ENCODE results near the gene NTMT1. TPM values are rescaled to one million over a fixed set of nuclear protein-coding genes. Genes with fewer than 3 reads are reported as not detected.
A peak's percentile ranks its signal among the peaks of the same experiment; 100 is the strongest.

The NTMT1 gene
- total and polyA plus RNA-seq, 8 donors: 19.5 to 35.4 (median 24.7) TPM

DNA sequence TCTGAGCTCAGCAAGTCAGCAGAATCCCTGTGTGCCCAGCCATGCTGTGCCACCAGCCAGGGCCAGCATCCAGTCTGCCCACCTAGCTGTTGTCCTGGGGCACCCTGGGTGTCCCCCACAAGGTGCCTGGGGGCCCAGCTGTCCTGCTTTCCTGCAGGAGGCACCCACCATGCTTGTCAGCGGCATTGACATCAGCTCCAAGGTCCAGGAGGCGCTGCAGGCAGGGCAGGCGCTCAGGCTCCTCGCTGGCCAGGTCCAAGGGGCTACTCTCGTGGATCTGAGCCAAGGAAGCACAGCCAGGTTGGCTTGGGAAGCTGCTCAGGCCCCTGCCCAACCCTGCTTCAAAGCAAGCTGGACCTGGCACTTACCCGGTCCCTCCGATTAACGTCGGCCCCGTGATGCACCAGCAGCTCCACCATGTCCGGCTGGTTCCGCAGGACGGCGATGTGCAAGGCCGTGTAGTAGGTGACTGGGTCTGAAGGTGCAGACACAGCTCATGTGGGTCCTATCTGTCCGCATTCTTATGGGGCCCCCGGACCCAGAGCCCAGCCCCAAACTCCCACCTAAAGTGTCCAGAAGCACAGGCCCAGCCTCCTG, 13.2 kb downstream of the NTMT1 start:
- Histone ChIP-seq H3K4me3 (no peak overlapping the region), H3K9me3 (no peaks in the 10 kb centered on the region), H3K27ac (no peak overlapping the region), H3K27me3 (no peaks in the 10 kb centered on the region), H3K4me1 (peaks cover 8 to 31% of the 10 kb centered on the region in 2 donors), H3K36me3 (peaks cover 0 to 56% of the 10 kb centered on the region in 2 donors)
- TF ChIP-seq, protein P1, sequence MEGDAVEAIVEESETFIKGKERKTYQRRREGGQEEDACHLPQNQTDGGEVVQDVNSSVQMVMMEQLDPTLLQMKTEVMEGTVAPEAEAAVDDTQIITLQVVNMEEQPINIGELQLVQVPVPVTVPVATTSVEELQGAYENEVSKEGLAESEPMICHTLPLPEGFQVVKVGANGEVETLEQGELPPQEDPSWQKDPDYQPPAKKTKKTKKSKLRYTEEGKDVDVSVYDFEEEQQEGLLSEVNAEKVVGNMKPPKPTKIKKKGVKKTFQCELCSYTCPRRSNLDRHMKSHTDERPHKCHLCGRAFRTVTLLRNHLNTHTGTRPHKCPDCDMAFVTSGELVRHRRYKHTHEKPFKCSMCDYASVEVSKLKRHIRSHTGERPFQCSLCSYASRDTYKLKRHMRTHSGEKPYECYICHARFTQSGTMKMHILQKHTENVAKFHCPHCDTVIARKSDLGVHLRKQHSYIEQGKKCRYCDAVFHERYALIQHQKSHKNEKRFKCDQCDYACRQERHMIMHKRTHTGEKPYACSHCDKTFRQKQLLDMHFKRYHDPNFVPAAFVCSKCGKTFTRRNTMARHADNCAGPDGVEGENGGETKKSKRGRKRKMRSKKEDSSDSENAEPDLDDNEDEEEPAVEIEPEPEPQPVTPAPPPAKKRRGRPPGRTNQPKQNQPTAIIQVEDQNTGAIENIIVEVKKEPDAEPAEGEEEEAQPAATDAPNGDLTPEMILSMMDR (IDR thresholded peaks at IDR 0.05): no peak
- DNase-seq: peak in 1 of 4 donors; percentile 66
- intact Hi-C loops (cut with DNase I): loop anchor here in 1 of 2 donors (10.0 kb wide), 1 partner anchor 156 kb away; no protein-coding TSS in a partner anchor
- ATAC-seq: no peak

DNA sequence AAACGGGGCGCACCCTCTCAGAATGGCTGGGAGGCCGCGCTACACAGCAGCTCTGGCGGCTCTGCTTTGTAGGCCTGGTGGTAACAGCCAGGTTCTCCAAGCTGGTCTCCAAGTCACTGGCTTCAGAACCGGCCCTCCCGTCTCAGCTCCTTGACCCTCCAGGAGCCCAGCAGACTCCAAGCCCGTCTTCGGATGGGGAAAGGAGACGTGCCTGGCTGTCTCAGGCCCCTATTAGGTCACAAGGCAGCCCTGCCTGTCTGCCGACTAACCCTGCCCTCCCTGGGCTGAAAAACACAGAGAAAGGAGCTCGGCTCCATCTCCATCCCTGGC, 13.8 kb downstream of the NTMT1 start:
- Histone ChIP-seq H3K9me3 (no peaks in the 10 kb centered on the region), H3K4me3 (no peak overlapping the region), H3K27ac (no peak overlapping the region), H3K4me1 (peaks cover 8 to 31% of the 10 kb centered on the region in 2 donors), H3K27me3 (no peaks in the 10 kb centered on the region), H3K36me3 (peaks cover 0 to 50% of the 10 kb centered on the region in 2 donors)
- DNase-seq (peak in 1 of 4 donors; percentile 41), ATAC-seq (no peak)
- intact Hi-C loops (cut with DNase I): loop anchor here in 1 of 2 donors (10.0 kb wide), 1 partner anchor 155 kb away; no protein-coding TSS in a partner anchor
- TF ChIP-seq, protein P1 (IDR thresholded peaks at IDR 0.05): no peak

DNA sequence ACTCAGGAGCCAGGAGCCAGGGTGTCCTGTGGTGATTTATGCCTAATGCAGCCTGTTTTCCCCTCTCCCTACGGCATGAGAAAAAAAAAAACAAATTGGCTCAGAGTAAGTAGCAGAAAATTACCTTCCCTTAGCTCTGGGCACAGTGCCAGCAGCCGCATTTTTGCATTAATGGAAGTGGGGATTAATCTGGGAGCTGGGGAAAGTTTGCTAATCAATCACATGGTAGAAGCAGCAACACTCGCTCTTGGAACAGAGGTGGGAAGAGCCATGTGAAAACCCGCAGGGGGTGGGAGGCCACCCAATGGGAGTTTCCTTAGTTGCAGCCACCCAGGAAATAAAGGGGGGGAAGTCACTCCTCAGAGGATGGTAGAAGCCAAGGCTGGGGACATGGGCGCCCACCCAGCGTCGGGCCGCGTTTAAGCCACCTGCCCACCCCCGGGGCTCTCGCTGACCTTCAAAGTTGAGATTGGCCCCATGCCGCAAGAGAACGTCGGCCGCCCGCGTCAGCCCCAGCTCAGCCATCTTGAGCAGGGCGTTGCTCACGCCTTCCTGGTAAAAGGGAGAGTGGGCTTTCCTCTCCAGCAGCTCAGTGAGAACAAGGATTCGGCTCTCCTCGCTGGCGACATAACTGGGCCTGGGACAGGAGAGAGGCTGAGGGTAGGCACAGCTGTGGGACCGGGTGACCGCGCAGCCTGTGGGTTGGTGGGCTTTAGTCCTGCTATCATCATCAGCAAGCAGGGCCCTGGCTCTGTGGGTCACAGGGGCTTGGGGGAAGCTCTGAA, 14.3 kb downstream of the NTMT1 start:
- H3K36me3 ChIP-seq: peaks cover 0 to 44% of the 10 kb centered on the region in 2 donors
- ATAC-seq (no peak), DNase-seq (peak in 1 of 4 donors; percentile 68)
- H3K27me3 ChIP-seq: no peaks in the 10 kb centered on the region
- peaks cover 8 to 31% of the 10 kb centered on the region in 2 donors for H3K4me1 ChIP-seq
- TF ChIP-seq, protein P1 (IDR thresholded peaks at IDR 0.05): no peak
- intact Hi-C loops (cut with DNase I): no loop called here
- peak overlapping the region in 1 of 2 donors; percentile 99 for H3K4me3 ChIP-seq
- no peak overlapping the region for H3K27ac ChIP-seq
- H3K9me3 ChIP-seq: no peaks in the 10 kb centered on the region

DNA sequence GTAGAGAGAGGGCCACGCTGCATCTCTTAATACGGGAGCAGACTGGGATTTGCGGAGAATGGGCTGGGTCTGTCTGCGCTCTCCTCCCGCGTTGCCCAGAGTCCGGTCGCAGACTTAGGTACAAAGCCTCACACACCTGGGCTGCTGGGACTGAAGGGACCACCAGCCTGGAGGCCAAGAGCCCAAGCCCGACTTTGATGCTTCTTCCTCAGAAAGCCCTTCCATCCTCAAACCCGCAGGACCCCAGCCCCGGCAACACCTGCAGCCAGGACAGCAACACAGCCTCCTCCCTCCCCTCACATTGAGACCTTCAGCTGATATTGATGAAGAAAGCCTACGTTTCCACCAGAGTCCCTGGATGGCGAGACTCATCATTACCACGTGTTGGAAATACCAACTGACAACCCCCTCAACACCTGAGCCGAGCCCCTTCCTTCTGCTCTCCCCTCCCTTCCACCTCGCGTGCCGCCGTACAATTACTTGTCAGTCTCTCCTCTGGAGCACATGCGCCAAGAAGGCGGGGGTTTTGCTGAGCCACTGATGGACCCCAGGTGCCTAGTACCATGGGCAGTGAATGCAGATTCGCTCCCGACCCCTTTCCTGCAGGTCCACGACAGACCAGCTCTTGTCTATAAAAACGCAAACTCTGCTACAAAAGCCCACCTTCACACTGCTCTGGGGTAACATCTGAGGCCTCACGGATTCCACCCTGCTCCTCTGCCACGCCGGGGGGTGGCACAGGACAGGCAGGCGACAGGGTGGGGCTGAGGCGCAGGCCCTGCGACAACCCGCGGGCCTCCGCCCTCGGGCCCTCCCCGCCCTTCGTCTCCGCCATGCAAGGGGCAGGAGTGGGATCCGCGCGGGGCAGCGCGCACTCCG, 15.1 kb downstream of the NTMT1 start:
- peaks cover 0 to 36% of the 10 kb centered on the region in 2 donors for H3K36me3 ChIP-seq
- no peaks in the 10 kb centered on the region for H3K9me3 ChIP-seq
- H3K4me1 ChIP-seq: peaks cover 8 to 31% of the 10 kb centered on the region in 2 donors
- TF ChIP-seq, protein P1 (IDR thresholded peaks at IDR 0.05): no peak
- intact Hi-C loops (cut with DNase I): no loop called here
- H3K27ac ChIP-seq: peak overlapping the region in 1 of 2 donors; percentile 90
- DNase-seq (peak in 1 of 4 donors; percentile 59), ATAC-seq (peak; percentile 0)
- no peaks in the 10 kb centered on the region for H3K27me3 ChIP-seq
- peak overlapping the region; percentile 98 to 99 for H3K4me3 ChIP-seq

All from left lung (tissue), 10 donors.